Keratinocyte (primary cell): ENCODE results near the gene CDK12. TPM values are rescaled to one million over a fixed set of nuclear protein-coding genes. Genes with fewer than 3 reads are reported as not detected.
A peak's percentile ranks its signal among the peaks of the same experiment; 100 is the strongest.
"Not testable (repeated sequence)": the region's sequence is repeated elsewhere in the genome, so short reads cannot be mapped to it uniquely, and the experiment has no call there.

Experiments used
- DNase-seq: peaks from one replicate; pipeline ENCODE4 v3.0.0-alpha.2; 2011; ENCODE audit warnings: low read depth, missing footprints, low spot score
- FAIRE-seq: peaks from 2 replicates; lab custom pipeline; 2011; peaks lifted over from hg19 to GRCh38; lab: Jason Lieb, UNC
- H2AFZ ChIP-seq: 2 replicates; pipeline ENCODE4 v1.6.0; 2012; ENCODE audit warnings: low read length, control low read depth, inconsistent platforms; ENCODE audit not compliant: control insufficient read depth
- H3K27ac ChIP-seq: 2 replicates; pipeline ENCODE4 v1.5.1; 2011; ENCODE audit warnings: low read length; ENCODE audit not compliant: control insufficient read depth, insufficient read depth
- H3K27me3 ChIP-seq: 3 replicates; pipeline ENCODE4 v1.6.0; 2011; ENCODE audit warnings: low read length; ENCODE audit not compliant: control insufficient read depth, insufficient read depth; ENCODE audit errors: extremely low read depth
- H3K36me3 ChIP-seq, 2 experiments: 2 replicates in 1 of 2; 3 replicates in 1 of 2; pipeline ENCODE4 v1.5.1; 2011; ENCODE audit warnings: low read length in 2 of 2, mild to moderate bottlenecking in 1 of 2; ENCODE audit not compliant: control insufficient read depth in 2 of 2, insufficient read depth in 2 of 2; ENCODE audit errors: extremely low read depth in 1 of 2
- H3K4me1 ChIP-seq: 3 replicates; pipeline ENCODE4 v1.5.1; 2011; ENCODE audit warnings: low read length; ENCODE audit not compliant: control insufficient read depth, insufficient read depth; ENCODE audit errors: extremely low read depth
- H3K4me2 ChIP-seq: 3 replicates; pipeline ENCODE4 v1.6.0; 2011; ENCODE audit warnings: low read depth, low read length; ENCODE audit not compliant: control insufficient read depth, insufficient read depth; ENCODE audit errors: extremely low read depth
- H3K4me3 ChIP-seq, 3 experiments: fragments of 200-600 bp in 1 of 3; sonication (generic) in 1 of 3; 2 replicates in 2 of 3; 3 replicates in 1 of 3; pipeline ENCODE4 v1.5.1; 2011 to 2016; ENCODE audit warnings: low read length in 3 of 3, mild to moderate bottlenecking in 3 of 3, control low read depth in 2 of 3, inconsistent platforms in 1 of 3, low read depth in 1 of 3, mixed read lengths in 1 of 3, mixed run types in 1 of 3, moderate library complexity in 1 of 3; ENCODE audit not compliant: control insufficient read depth in 2 of 3, insufficient read depth in 2 of 3; ENCODE audit errors: extremely low read depth in 1 of 3
- H3K79me2 ChIP-seq: 2 replicates; pipeline ENCODE4 v1.6.0; 2012; ENCODE audit warnings: low read length; ENCODE audit not compliant: control insufficient read depth, insufficient read depth
- H3K9ac ChIP-seq: 3 replicates; pipeline ENCODE4 v1.6.0; 2011; ENCODE audit warnings: low read length; ENCODE audit not compliant: control insufficient read depth, insufficient read depth; ENCODE audit errors: extremely low read depth
- H3K9me1 ChIP-seq: 3 replicates; pipeline ENCODE4 v1.6.0; 2011; ENCODE audit warnings: low read length; ENCODE audit not compliant: control insufficient read depth, insufficient read depth; ENCODE audit errors: extremely low read depth
- H3K9me3 ChIP-seq: 2 replicates; pipeline ENCODE4 v1.5.1; 2012; ENCODE audit warnings: low read depth, low read length; ENCODE audit not compliant: control insufficient read depth
- H4K20me1 ChIP-seq: 3 replicates; pipeline ENCODE4 v1.6.0; 2011; ENCODE audit warnings: low read length; ENCODE audit not compliant: control insufficient read depth, insufficient read depth; ENCODE audit errors: extremely low read depth
- CTCF ChIP-seq, 3 experiments: IDR thresholded peaks in 1 of 3; conservative IDR thresholded peaks in 1 of 3; optimal IDR thresholded peaks in 1 of 3; 2 replicates in 2 of 3; 3 replicates in 1 of 3; pipeline versions ENCODE3 to v1.5.1; 2011; ENCODE audit warnings: low read length in 3 of 3, mild to moderate bottlenecking in 3 of 3, moderate library complexity in 2 of 3, control low read depth in 1 of 3, inconsistent platforms in 1 of 3; ENCODE audit not compliant: insufficient read depth in 2 of 3; ENCODE audit errors: extremely low read depth in 1 of 3
- EZH2 ChIP-seq: IDR thresholded peaks from one replicate; pipeline ENCODE4 v1.6.1; 2012; ENCODE audit warnings: inconsistent platforms, mild to moderate bottlenecking, low read length, moderate library complexity
- dilution Hi-C: fragments of 300-500 bp; cut with MboI; formaldehyde crosslinking; loops from one replicate; pipeline ENCODE4 v1.7.0; 2020; ENCODE audit warnings: low sequenced_read_pairs; ENCODE audit not compliant: extremely low pct_ligation_motif_present
- polyA plus RNA-seq, 5 experiments: library from polyadenylated mRNA; depleted of rRNA in 3 of 5; stranded (reverse) in 3 of 5; stranded (forward) in 1 of 5; unstranded in 1 of 5; fragments of >200 nt; gene quantifications; 1 replicate in 1 of 5; 2 replicates in 3 of 5; 3 replicates in 1 of 5; pipeline versions ENCODE4 v1.2.1 to v1.2.3, GENCODE V29; 2011 to 2012; ENCODE audit warnings: missing spikeins in 2 of 5, low read depth in 1 of 5, low replicate concordance in 1 of 5

The CDK12 gene
- polyA plus RNA-seq, 1 donor (not counting 4 experiments of a cell fraction or from before 2014, with no cell fraction given): 25.7 TPM

- Histone ChIP-seq H4K20me1 (peaks cover 24% of the 10 kb centered on the region), H3K79me2 (peaks cover 55% of the 10 kb centered on the region), H3K9me1 (no peaks in the 10 kb centered on the region), H3K4me2 (peak overlapping the region; percentile 99), H3K27ac (peak overlapping the region; percentile 99), H3K9me3 (no peaks in the 10 kb centered on the region), H3K9ac (peak overlapping the region; percentile 100), H3K36me3 (no peaks in the 10 kb centered on the region), H3K4me3 (peak overlapping the region; percentile 84 to 98 (median 90)), H3K27me3 (no peaks in the 10 kb centered on the region), H2AFZ (no peak overlapping the region), H3K4me1 (peaks cover 9% of the 10 kb centered on the region)
- TF ChIP-seq CTCF (optimal IDR thresholded peaks at IDR 0.05 in 1 of 3, IDR thresholded peaks at IDR 0.05 in 1 of 3, conservative IDR thresholded peaks at IDR 0.05 in 1 of 3; ENCODE audit: extremely low read depth in 1 of 3, insufficient read depth in 2 of 3, low read length in 3 of 3) (no peak), EZH2 (no peak)
- DNase-seq (no peak), FAIRE-seq (no peak)
- dilution Hi-C loops: no loop called here
These were observed 762 bp downstream of the CDK12 start for GRCh38 chr17:39461926-39462569.

GRCh38 chr17:39462631-39463375, 1.5 kb downstream of the CDK12 start:
- H3K9ac ChIP-seq: peak overlapping the region; percentile 100
- H3K27me3 ChIP-seq: no peaks in the 10 kb centered on the region
- peak overlapping the region; percentile 99 for H3K4me2 ChIP-seq
- H3K27ac ChIP-seq: peak overlapping the region; percentile 99
- dilution Hi-C loops: no loop called here
- DNase-seq (no peak), FAIRE-seq (no peak)
- H2AFZ ChIP-seq: no peak overlapping the region
- no peaks in the 10 kb centered on the region for H3K36me3 ChIP-seq
- no peaks in the 10 kb centered on the region for H3K9me3 ChIP-seq
- H4K20me1 ChIP-seq: peaks cover 28% of the 10 kb centered on the region
- peak overlapping the region; percentile 84 to 98 (median 90) for H3K4me3 ChIP-seq
- TF ChIP-seq EZH2 (no peak), CTCF (optimal IDR thresholded peaks at IDR 0.05 in 1 of 3, IDR thresholded peaks at IDR 0.05 in 1 of 3, conservative IDR thresholded peaks at IDR 0.05 in 1 of 3; ENCODE audit: extremely low read depth in 1 of 3, insufficient read depth in 2 of 3, low read length in 3 of 3) (no peak)
- no peaks in the 10 kb centered on the region for H3K9me1 ChIP-seq
- peaks cover 63% of the 10 kb centered on the region for H3K79me2 ChIP-seq
- H3K4me1 ChIP-seq: peaks cover 9% of the 10 kb centered on the region

- peak overlapping the region; percentile 99 for H3K4me2 ChIP-seq
- FAIRE-seq: not testable (repeated sequence)
These were observed 3.4 kb downstream of the CDK12 start for GRCh38 chr17:39464639-39465181.

More at GRCh38 chr17:39464639-39465181, 3.4 kb downstream of the CDK12 start:
- H3K27ac ChIP-seq, dilution Hi-C loops, H3K36me3 ChIP-seq, H2AFZ ChIP-seq, H3K4me1 ChIP-seq, DNase-seq, H3K9me3 ChIP-seq, H3K27me3 ChIP-seq, H3K9me1 ChIP-seq: not testable (repeated sequence)
- Histone ChIP-seq H4K20me1 (peaks cover 28% of the 10 kb centered on the region), H3K4me3 (peak overlapping the region; percentile 19 to 98 (median 90)), H3K9ac (peak overlapping the region; percentile 100), H3K79me2 (peaks cover 79% of the 10 kb centered on the region)
